Transverse colon (tissue), 4 donors: ENCODE measurements around the gene CENPL.

Source experiments
- CTCF ChIP-seq, 5 experiments: fragments of 200-600 bp in 3 of 5; fragments of 450-650 bp in 2 of 5; sonication (generic) in 3 of 5; IDR thresholded peaks; 1 replicate in 2 of 5; 2 replicates in 3 of 5; pipeline ENCODE4 v1.5.1; 2016 to 2017; ENCODE audit warnings: antibody characterized with exemption in 5 of 5, inconsistent platforms in 3 of 5, mild to moderate bottlenecking in 2 of 5, moderate library complexity in 1 of 5
- EP300 ChIP-seq: sonication (generic); formaldehyde crosslinking; IDR thresholded peaks from one replicate; pipeline ENCODE4 v1.6.1; 2017; ENCODE audit warnings: antibody characterized with exemption, low read depth
- POLR2A ChIP-seq: fragments of 450-650 bp; IDR thresholded peaks from one replicate; pipeline ENCODE4 v1.6.1; 2016; ENCODE audit warnings: antibody characterized with exemption, mild to moderate bottlenecking, moderate library complexity
- POLR2AphosphoS5 ChIP-seq, 3 donors: sonication (generic); formaldehyde crosslinking; IDR thresholded peaks; one replicate each; pipeline ENCODE4 v1.6.1; 2016; ENCODE audit warnings: antibody characterized with exemption in 3 of 3

- TF ChIP-seq CTCF (IDR thresholded peaks at IDR 0.05) (no peak), POLR2A (no peak), EP300 (no peak), POLR2AphosphoS5 (IDR thresholded peaks at IDR 0.05) (no peak)
These were observed 39.6 kb upstream of the CENPL start for GRCh38 chr1:173864179-173864867.
